GM12891 (cell line): ENCODE results near the gene DOC2B.

Experiments used
- POLR2A ChIP-seq: IDR thresholded peaks from 2 replicates; pipeline ENCODE4 v1.6.1; 2011; ENCODE audit warnings: low read depth, low read length, control low read depth
- SPI1 ChIP-seq: IDR thresholded peaks from 2 replicates; pipeline ENCODE4 v1.6.1; 2011; ENCODE audit warnings: low read depth, low read length, control low read depth

GRCh38 chr17:200586-200985 lies 19.1 kb upstream of the DOC2B start:
- TF ChIP-seq POLR2A (no peak), SPI1 (no peak)
